ENCODE data around the gene IL34. TPM values are rescaled to one million over a fixed set of nuclear protein-coding genes. Genes with fewer than 3 reads are reported as not detected.
A peak's percentile ranks its signal among the peaks of the same experiment; 100 is the strongest.

The IL34 gene
- polyA plus RNA-seq, 1 donor from 2014 or later, result 3.0 TPM

DNA sequence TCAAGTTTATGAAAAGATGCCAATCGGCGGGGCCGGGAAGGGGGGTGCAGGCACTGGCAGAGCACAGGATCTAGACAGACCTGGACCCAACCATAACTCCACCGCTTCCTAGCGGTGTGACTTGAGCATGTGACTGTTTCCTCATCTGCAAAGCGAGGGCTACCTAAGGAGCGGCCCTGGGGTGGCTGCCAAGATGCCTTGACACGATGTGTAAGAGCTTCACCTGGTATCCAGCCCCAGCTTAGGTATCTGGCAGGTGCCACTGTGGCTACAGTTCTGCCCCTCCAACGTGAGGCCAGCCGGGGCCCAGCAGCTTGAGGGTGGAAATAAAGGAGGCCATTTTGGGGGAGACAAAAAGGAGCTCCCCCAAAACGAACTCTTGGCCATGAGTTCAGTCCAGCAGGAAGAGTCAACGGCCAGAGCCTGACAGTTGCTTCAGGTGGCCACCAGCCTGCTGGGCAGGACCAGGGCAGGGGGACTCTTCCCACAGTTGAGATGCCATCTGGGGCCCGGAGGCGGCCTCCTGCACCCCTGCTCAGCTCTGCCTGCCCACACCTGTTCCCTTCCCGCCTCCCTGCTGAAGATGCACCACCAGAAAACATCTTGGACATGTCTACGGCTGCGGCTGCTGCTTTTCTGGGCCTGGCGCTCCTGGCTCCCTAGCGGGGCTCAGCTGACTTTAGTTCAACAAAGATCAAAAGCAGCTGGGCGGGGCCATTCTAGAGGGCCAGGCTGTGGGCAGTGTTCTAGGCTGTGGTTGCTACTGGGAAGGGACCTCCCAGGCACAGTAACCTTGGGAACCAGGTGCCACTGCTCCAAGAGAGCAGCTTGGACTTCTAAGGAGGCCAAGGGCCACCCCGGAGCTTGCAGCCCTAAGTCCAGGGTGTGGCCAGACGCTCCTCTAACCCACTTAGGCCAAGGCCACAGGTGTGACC, 42.9 kb downstream of the IL34 start:
- H3K27me3 ChIP-seq (ENCODE audit: insufficient read depth, low read depth, low read length), result no peaks in the 10 kb centered on the region
- H3K27ac ChIP-seq (ENCODE audit: low read length), result no peak overlapping the region
- H3K79me2 ChIP-seq (replicated peaks; ENCODE audit: insufficient read depth, low read length), result peaks cover 11% of the 10 kb centered on the region
- H3K9ac ChIP-seq (ENCODE audit: low read length), result no peak overlapping the region
- no peaks in the 10 kb centered on the region for H3K9me3 ChIP-seq (ENCODE audit: low read length)
- TF ChIP-seq SMC3 (conservative IDR thresholded peaks at IDR 0.05; ENCODE audit: poor library complexity), result no peak
- H3K36me3 ChIP-seq (ENCODE audit: insufficient read depth, low read length), result no peaks in the 10 kb centered on the region
- no peaks in the 10 kb centered on the region for H4K20me1 ChIP-seq (ENCODE audit: insufficient read depth)
- H3K4me3 ChIP-seq (ENCODE audit: low read length), result no peak overlapping the region
- no peak overlapping the region for H2AFZ ChIP-seq (ENCODE audit: low read depth, low read length)
- H3K4me2 ChIP-seq (ENCODE audit: low read length), result no peak overlapping the region
- H3K9me2 ChIP-seq (ENCODE audit: insufficient read depth, low read length), result no peaks in the 10 kb centered on the region
- no peaks in the 10 kb centered on the region for H3F3A ChIP-seq (ENCODE audit: insufficient read depth, low read length, poor library complexity, severe bottlenecking)

DNA sequence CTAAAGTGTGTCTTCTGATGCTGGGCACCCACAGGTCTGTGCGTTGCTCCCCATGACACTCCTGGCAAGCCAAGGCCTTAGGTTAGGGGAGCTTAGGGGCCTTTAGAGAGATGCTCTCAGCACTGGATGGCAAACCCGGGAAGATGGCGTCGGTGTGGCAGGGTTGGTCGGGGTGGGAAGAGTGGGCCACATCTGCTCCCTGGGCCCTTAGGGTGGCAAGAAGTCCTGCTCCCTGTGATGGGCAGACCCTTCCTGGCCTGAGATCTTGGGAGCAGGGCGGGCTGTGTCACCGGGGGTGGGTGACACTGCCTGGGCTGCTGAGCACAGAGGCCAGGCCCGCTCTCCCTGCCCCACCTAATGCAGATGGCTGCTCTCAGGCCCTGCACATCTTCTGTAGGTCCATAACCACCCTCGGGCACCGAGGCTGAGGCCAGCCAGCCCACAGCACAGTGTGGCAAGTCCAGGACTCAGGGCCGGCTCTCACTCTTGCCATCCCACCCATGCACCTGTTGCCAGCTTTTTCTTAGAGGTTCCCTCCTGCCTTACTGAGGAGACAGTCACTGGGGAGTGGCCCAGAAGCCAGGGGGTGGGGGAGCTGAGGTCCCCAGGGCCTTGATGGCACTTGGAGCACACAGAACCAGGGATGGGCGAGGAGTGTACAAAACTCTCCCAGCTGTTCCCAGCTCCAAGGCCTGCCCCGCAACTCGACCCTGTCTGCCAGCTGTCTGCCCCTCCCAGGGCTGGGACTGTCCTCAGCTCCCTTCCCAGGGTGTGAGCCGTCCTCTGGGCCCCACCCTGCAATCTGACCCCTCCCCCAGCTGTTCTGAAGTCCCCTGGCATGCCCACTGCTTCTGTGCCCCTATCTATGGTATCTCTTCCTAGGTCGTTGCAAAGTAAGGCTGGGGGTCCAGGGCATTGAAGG, 43.9 kb downstream of the IL34 start:
- Histone ChIP-seq H3K9me3 (ENCODE audit: low read length) (no peaks in the 10 kb centered on the region), H3K9ac (ENCODE audit: low read length) (peak overlapping the region; percentile 81), H3K9me2 (ENCODE audit: insufficient read depth, low read length) (no peaks in the 10 kb centered on the region), H3K27me3 (ENCODE audit: insufficient read depth, low read depth, low read length) (no peaks in the 10 kb centered on the region), H3K27ac (ENCODE audit: low read length) (no peak overlapping the region), H3F3A (ENCODE audit: insufficient read depth, low read length, poor library complexity, severe bottlenecking) (no peaks in the 10 kb centered on the region), H3K36me3 (ENCODE audit: insufficient read depth, low read length) (no peaks in the 10 kb centered on the region), H3K4me2 (ENCODE audit: low read length) (no peak overlapping the region), H4K20me1 (ENCODE audit: insufficient read depth) (no peaks in the 10 kb centered on the region), H2AFZ (ENCODE audit: low read depth, low read length) (no peak overlapping the region), H3K79me2 (replicated peaks; ENCODE audit: insufficient read depth, low read length) (peaks cover 2% of the 10 kb centered on the region), H3K4me3 (ENCODE audit: low read length) (no peak overlapping the region)
- TF ChIP-seq RAD21 (conservative IDR thresholded peaks at IDR 0.05) (no peak), TAF1 (IDR thresholded peaks at IDR 0.05; ENCODE audit: low read depth) (no peak)

DNA sequence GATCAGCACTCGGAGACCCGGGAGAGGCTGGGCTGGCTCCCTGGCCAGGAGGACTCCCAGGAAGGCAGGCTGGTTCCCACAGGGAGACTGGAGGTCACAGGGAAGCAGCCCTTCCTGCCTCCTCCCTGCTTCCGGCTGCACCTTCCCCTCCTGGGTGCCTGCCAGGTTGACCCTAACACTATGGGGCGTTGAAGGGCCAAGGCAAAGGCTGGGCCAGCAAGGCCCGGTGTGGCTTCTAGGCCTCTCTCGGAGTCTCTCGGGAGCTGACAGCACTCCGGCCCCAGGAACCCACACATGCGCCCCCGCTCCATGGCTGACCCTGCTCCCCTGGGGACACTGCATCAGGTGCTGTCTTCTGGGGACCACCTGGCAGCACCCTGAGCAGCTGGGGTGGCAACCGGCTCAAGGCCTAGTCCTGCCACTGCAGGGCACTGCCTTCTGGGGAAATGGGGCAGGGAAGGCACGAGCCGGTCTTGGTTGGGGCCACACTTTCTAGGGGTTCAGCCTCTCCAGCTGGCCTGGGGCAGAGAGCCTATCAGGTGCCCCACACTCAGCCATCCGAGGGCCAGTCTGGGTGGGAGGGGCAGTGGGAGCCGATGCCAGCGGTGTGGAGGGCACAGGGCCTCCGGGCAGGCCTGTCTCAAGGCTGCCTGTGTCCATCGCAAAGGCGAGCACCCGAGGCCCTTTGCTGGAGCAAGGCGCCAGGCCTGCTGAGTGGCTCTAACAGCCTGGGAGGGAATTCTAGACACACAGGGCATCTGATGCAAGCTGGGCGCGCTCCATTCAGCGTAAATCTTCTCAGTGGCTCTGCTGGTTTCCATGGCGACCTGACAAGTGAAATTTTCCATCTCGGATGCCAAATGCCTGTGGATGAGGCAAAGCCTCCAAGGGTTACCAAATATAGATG, 45.1 kb downstream of the IL34 start:
- TF ChIP-seq, protein P1, sequence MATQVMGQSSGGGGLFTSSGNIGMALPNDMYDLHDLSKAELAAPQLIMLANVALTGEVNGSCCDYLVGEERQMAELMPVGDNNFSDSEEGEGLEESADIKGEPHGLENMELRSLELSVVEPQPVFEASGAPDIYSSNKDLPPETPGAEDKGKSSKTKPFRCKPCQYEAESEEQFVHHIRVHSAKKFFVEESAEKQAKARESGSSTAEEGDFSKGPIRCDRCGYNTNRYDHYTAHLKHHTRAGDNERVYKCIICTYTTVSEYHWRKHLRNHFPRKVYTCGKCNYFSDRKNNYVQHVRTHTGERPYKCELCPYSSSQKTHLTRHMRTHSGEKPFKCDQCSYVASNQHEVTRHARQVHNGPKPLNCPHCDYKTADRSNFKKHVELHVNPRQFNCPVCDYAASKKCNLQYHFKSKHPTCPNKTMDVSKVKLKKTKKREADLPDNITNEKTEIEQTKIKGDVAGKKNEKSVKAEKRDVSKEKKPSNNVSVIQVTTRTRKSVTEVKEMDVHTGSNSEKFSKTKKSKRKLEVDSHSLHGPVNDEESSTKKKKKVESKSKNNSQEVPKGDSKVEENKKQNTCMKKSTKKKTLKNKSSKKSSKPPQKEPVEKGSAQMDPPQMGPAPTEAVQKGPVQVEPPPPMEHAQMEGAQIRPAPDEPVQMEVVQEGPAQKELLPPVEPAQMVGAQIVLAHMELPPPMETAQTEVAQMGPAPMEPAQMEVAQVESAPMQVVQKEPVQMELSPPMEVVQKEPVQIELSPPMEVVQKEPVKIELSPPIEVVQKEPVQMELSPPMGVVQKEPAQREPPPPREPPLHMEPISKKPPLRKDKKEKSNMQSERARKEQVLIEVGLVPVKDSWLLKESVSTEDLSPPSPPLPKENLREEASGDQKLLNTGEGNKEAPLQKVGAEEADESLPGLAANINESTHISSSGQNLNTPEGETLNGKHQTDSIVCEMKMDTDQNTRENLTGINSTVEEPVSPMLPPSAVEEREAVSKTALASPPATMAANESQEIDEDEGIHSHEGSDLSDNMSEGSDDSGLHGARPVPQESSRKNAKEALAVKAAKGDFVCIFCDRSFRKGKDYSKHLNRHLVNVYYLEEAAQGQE (IDR thresholded peaks at IDR 0.05; ENCODE audit: borderline replicate concordance), result peak; percentile 23
- peak; percentile 45 for TF ChIP-seq RAD21 (conservative IDR thresholded peaks at IDR 0.05)
- TF ChIP-seq POLR2AphosphoS5 (IDR thresholded peaks at IDR 0.05), result peak; percentile 62
- TF ChIP-seq, protein P2, sequence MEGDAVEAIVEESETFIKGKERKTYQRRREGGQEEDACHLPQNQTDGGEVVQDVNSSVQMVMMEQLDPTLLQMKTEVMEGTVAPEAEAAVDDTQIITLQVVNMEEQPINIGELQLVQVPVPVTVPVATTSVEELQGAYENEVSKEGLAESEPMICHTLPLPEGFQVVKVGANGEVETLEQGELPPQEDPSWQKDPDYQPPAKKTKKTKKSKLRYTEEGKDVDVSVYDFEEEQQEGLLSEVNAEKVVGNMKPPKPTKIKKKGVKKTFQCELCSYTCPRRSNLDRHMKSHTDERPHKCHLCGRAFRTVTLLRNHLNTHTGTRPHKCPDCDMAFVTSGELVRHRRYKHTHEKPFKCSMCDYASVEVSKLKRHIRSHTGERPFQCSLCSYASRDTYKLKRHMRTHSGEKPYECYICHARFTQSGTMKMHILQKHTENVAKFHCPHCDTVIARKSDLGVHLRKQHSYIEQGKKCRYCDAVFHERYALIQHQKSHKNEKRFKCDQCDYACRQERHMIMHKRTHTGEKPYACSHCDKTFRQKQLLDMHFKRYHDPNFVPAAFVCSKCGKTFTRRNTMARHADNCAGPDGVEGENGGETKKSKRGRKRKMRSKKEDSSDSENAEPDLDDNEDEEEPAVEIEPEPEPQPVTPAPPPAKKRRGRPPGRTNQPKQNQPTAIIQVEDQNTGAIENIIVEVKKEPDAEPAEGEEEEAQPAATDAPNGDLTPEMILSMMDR (IDR thresholded peaks at IDR 0.05; ENCODE audit: poor library complexity, severe bottlenecking), result no peak
- peak; percentile 42 for TF ChIP-seq SMC3 (conservative IDR thresholded peaks at IDR 0.05; ENCODE audit: poor library complexity)
- TF ChIP-seq TAF1 (IDR thresholded peaks at IDR 0.05; ENCODE audit: low read depth), result no peak
- no peak for TF ChIP-seq EZH2 (IDR thresholded peaks at IDR 0.05; ENCODE audit: borderline replicate concordance, insufficient read depth, low read length, poor library complexity, severe bottlenecking)
- peak; percentile 72 for TF ChIP-seq EP300 (conservative IDR thresholded peaks at IDR 0.05; ENCODE audit: poor library complexity, severe bottlenecking)
- no peak for TF ChIP-seq MXI1 (conservative IDR thresholded peaks at IDR 0.05; ENCODE audit: poor library complexity, severe bottlenecking)
- Histone ChIP-seq H3K36me3 (ENCODE audit: insufficient read depth, low read length) (no peaks in the 10 kb centered on the region), H3K4me2 (ENCODE audit: low read length) (peak overlapping the region; percentile 55), H3K27me3 (ENCODE audit: insufficient read depth, low read depth, low read length) (no peaks in the 10 kb centered on the region), H2AFZ (ENCODE audit: low read depth, low read length) (no peak overlapping the region), H3K9me2 (ENCODE audit: insufficient read depth, low read length) (no peaks in the 10 kb centered on the region), H3F3A (ENCODE audit: insufficient read depth, low read length, poor library complexity, severe bottlenecking) (no peaks in the 10 kb centered on the region), H3K9me3 (ENCODE audit: low read length) (no peaks in the 10 kb centered on the region), H3K79me2 (replicated peaks; ENCODE audit: insufficient read depth, low read length) (no peaks in the 10 kb centered on the region), H3K27ac (ENCODE audit: low read length) (peak overlapping the region; percentile 94), H4K20me1 (ENCODE audit: insufficient read depth) (no peaks in the 10 kb centered on the region), H3K9ac (ENCODE audit: low read length) (peak overlapping the region; percentile 81), H3K4me3 (ENCODE audit: low read length) (peak overlapping the region; percentile 57)

Measured in neural cell (in vitro differentiated cells).